UCSD-AML1 (cell line): ENCODE results near the gene TXNIP.
"Not testable (repeated sequence)": the region's sequence is repeated elsewhere in the genome, so short reads cannot be mapped to it uniquely, and the experiment has no call there.

Experiments
- DNase-seq: peaks from one replicate; lab custom pipeline; 2025; ENCODE audit not compliant: unreplicated experiment; lab: John Stamatoyannopoulos, UW

TXNIP gene

GRCh38 chr1:145996433-145997015 is at the start of gene TXNIP:
TXNIP (minus strand) TSS chr1:145996579; CDS start chr1:145996266, 313 bp downstream.
- peak; percentile 98 for DNase-seq

GRCh38 chr1:146039844-146040194 is 43.4 kb upstream of the TXNIP start:
- DNase-seq = no peak

GRCh38 chr1:146036965-146037646 is 40.7 kb upstream of the TXNIP start:
- DNase-seq = peak; percentile 84

GRCh38 chr1:146036241-146036964 is 40.0 kb upstream of the TXNIP start:
- no peak for DNase-seq

- DNase-seq = no peak
These were observed 38.7 kb upstream of the TXNIP start for GRCh38 chr1:146035048-146035423.

GRCh38 chr1:146032631-146033219 is 36.3 kb upstream of the TXNIP start:
- DNase-seq = no peak

GRCh38 chr1:146031476-146031875 is 35.1 kb upstream of the TXNIP start:
- no peak for DNase-seq

GRCh38 chr1:146029117-146029516 is 32.7 kb upstream of the TXNIP start:
- DNase-seq = no peak

GRCh38 chr1:146026650-146027049 is 30.3 kb upstream of the TXNIP start:
- not testable (repeated sequence) for DNase-seq

- not testable (repeated sequence) for DNase-seq
These were observed 29.6 kb upstream of the TXNIP start for GRCh38 chr1:146025787-146026495.

GRCh38 chr1:146022403-146023127 is 26.2 kb upstream of the TXNIP start:
- DNase-seq = no peak

- no peak for DNase-seq
These were observed 25.4 kb upstream of the TXNIP start, which contains the start of gene HJV for GRCh38 chr1:146021622-146022402. HJV (minus strand) TSS chr1:146021735; CDS start chr1:146020231, 1,504 bp downstream.

GRCh38 chr1:146021050-146021445 is 24.7 kb upstream of the TXNIP start:
- DNase-seq = no peak

GRCh38 chr1:146020058-146021049 is 24.0 kb upstream of the TXNIP start:
- DNase-seq = no peak

GRCh38 chr1:146019231-146020057 is 23.1 kb upstream of the TXNIP start:
- DNase-seq = no peak

- no peak for DNase-seq
These were observed 20.5 kb upstream of the TXNIP start for GRCh38 chr1:146016891-146017290.

- DNase-seq = no peak
These were observed 17.2 kb upstream of the TXNIP start for GRCh38 chr1:146013559-146013922.
